ENCODE measurements around the gene HTD2. TPM values are rescaled to one million over a fixed set of nuclear protein-coding genes. Genes with fewer than 3 reads are reported as not detected.

The HTD2 gene
- total RNA-seq, 1 experiment from 2014 or later = 11.4 TPM

- Mint-ChIP-seq H3K27me3 (ENCODE audit: low read depth) (no peaks in the 10 kb centered on the region), H3K27ac (no peak overlapping the region), H3K36me3 (peaks cover 21% of the 10 kb centered on the region), H3K9me3 (peaks cover 9% of the 10 kb centered on the region), H3K4me1 (no peaks in the 10 kb centered on the region), H3K4me3 (no peak overlapping the region)
- ChIA-PET CTCF (no interaction called here), POLR2A (no interaction called here)
- no peak for DNase-seq (ENCODE audit: low spot score)
- no peak for ATAC-seq
- TF ChIP-seq GABPB1 (CRISPR knock-in tag; IDR thresholded peaks at IDR 0.05) (no peak), FOXP4 (CRISPR knock-in tag; IDR thresholded peaks at IDR 0.05) (no peak), SOX15 (CRISPR knock-in tag; IDR thresholded peaks at IDR 0.05) (no peak), SP1 (CRISPR knock-in tag; conservative IDR thresholded peaks at IDR 0.05) (no peak), ZNF263 (CRISPR knock-in tag; IDR thresholded peaks at IDR 0.05; ENCODE audit: low read depth) (no peak), ATF1 (CRISPR knock-in tag; IDR thresholded peaks at IDR 0.05) (no peak), ZNF671 (CRISPR knock-in tag; IDR thresholded peaks at IDR 0.05) (no peak), NFATC4 (CRISPR knock-in tag; IDR thresholded peaks at IDR 0.05) (no peak), ZNF138 (CRISPR knock-in tag; conservative IDR thresholded peaks at IDR 0.05) (no peak), ZNF396 (CRISPR knock-in tag; IDR thresholded peaks at IDR 0.05; ENCODE audit: borderline replicate concordance) (no peak), MXD4 (CRISPR knock-in tag; IDR thresholded peaks at IDR 0.05; ENCODE audit: borderline replicate concordance) (no peak), ZNF121 (CRISPR knock-in tag; IDR thresholded peaks at IDR 0.05) (no peak), ESRRA (CRISPR knock-in tag; IDR thresholded peaks at IDR 0.05; ENCODE audit: borderline replicate concordance) (no peak), TCF7 (CRISPR knock-in tag; IDR thresholded peaks at IDR 0.05; ENCODE audit: low read depth) (no peak), CREM (CRISPR knock-in tag; IDR thresholded peaks at IDR 0.05) (no peak)
- TF ChIP-seq, protein P1, sequence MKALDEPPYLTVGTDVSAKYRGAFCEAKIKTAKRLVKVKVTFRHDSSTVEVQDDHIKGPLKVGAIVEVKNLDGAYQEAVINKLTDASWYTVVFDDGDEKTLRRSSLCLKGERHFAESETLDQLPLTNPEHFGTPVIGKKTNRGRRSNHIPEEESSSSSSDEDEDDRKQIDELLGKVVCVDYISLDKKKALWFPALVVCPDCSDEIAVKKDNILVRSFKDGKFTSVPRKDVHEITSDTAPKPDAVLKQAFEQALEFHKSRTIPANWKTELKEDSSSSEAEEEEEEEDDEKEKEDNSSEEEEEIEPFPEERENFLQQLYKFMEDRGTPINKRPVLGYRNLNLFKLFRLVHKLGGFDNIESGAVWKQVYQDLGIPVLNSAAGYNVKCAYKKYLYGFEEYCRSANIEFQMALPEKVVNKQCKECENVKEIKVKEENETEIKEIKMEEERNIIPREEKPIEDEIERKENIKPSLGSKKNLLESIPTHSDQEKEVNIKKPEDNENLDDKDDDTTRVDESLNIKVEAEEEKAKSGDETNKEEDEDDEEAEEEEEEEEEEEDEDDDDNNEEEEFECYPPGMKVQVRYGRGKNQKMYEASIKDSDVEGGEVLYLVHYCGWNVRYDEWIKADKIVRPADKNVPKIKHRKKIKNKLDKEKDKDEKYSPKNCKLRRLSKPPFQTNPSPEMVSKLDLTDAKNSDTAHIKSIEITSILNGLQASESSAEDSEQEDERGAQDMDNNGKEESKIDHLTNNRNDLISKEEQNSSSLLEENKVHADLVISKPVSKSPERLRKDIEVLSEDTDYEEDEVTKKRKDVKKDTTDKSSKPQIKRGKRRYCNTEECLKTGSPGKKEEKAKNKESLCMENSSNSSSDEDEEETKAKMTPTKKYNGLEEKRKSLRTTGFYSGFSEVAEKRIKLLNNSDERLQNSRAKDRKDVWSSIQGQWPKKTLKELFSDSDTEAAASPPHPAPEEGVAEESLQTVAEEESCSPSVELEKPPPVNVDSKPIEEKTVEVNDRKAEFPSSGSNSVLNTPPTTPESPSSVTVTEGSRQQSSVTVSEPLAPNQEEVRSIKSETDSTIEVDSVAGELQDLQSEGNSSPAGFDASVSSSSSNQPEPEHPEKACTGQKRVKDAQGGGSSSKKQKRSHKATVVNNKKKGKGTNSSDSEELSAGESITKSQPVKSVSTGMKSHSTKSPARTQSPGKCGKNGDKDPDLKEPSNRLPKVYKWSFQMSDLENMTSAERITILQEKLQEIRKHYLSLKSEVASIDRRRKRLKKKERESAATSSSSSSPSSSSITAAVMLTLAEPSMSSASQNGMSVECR (CRISPR knock-in tag; IDR thresholded peaks at IDR 0.05; ENCODE audit: borderline replicate concordance) = no peak
- TF ChIP-seq, protein P2, sequence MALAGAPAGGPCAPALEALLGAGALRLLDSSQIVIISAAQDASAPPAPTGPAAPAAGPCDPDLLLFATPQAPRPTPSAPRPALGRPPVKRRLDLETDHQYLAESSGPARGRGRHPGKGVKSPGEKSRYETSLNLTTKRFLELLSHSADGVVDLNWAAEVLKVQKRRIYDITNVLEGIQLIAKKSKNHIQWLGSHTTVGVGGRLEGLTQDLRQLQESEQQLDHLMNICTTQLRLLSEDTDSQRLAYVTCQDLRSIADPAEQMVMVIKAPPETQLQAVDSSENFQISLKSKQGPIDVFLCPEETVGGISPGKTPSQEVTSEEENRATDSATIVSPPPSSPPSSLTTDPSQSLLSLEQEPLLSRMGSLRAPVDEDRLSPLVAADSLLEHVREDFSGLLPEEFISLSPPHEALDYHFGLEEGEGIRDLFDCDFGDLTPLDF (CRISPR knock-in tag; IDR thresholded peaks at IDR 0.05) = no peak
- TF ChIP-seq, protein P3, sequence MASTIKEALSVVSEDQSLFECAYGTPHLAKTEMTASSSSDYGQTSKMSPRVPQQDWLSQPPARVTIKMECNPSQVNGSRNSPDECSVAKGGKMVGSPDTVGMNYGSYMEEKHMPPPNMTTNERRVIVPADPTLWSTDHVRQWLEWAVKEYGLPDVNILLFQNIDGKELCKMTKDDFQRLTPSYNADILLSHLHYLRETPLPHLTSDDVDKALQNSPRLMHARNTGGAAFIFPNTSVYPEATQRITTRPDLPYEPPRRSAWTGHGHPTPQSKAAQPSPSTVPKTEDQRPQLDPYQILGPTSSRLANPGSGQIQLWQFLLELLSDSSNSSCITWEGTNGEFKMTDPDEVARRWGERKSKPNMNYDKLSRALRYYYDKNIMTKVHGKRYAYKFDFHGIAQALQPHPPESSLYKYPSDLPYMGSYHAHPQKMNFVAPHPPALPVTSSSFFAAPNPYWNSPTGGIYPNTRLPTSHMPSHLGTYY (CRISPR knock-in tag; IDR thresholded peaks at IDR 0.05) = no peak
Observed at GRCh38 chr3:58285334-58285733, 21.0 kb upstream of the HTD2 start.

DNA sequence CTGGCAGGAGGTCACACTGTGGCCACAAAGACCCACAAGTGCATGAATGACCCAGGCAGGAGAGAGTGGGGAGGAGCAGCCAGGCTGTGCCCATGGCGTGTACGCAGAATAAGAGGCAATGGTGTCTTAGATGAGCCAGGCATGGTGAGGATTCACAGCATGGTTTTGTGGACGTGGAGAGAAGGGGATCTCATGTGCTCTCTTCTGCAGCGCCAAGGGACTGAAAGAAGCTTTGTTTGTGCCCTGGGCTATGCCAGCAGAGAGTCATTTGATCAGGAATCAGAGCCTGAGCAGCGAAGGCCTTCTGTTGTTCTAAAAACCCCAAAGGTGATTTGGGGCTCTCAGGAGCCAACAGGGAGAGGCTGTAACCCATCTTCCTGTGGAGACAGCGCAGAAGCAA is 19.0 kb upstream of the HTD2 start:
- H3K9me3 Mint-ChIP-seq = peaks cover 9% of the 10 kb centered on the region; the same call in 1 of the 2 replicates
- H3K4me3 Mint-ChIP-seq = no peak overlapping the region
- H3K36me3 Mint-ChIP-seq = peaks cover 17% of the 10 kb centered on the region
- ChIA-PET POLR2A (no interaction called here), CTCF (no interaction called here)
- H3K27me3 Mint-ChIP-seq (ENCODE audit: low read depth) = no peaks in the 10 kb centered on the region
- DNase-seq (ENCODE audit: low spot score) (no peak), ATAC-seq (no peak)
- H3K27ac Mint-ChIP-seq = no peak overlapping the region
- no peaks in the 10 kb centered on the region for H3K4me1 Mint-ChIP-seq
- TF ChIP-seq ZNF281 (CRISPR knock-in tag; IDR thresholded peaks at IDR 0.05) (no peak), STAT6 (CRISPR knock-in tag; conservative IDR thresholded peaks at IDR 0.05; ENCODE audit: low read depth) (no peak), ATF1 (CRISPR knock-in tag; IDR thresholded peaks at IDR 0.05) (no peak), IRF2 (CRISPR knock-in tag; IDR thresholded peaks at IDR 0.05; ENCODE audit: borderline replicate concordance, low read depth) (no peak)
